ENCODE results near the gene TAS1R1. TPM values are rescaled to one million over a fixed set of nuclear protein-coding genes. Genes with fewer than 3 reads are reported as not detected.

The TAS1R1 gene
- total and polyA plus RNA-seq, 9 of the 15 experiments (the other 6 are each of a cell fraction or from before 2014, with no cell fraction given): 0.06 TPM; not detected in 8

- TF ChIP-seq ARID3B (CRISPR knock-in tag; IDR thresholded peaks at IDR 0.05; ENCODE audit: borderline replicate concordance) (0 out of 2 replicates have a peak, but pooled peaks have one; percentile 20), RERE (CRISPR knock-in tag; IDR thresholded peaks at IDR 0.05; ENCODE audit: borderline replicate concordance) (no peak), MEIS2 (IDR thresholded peaks at IDR 0.05; ENCODE audit: partially characterized antibody) (no peak), ZNF75A (CRISPR knock-in tag; IDR thresholded peaks at IDR 0.05) (0 out of 2 replicates have a peak, but pooled peaks have one; percentile 40), CHCHD3 (CRISPR knock-in tag; IDR thresholded peaks at IDR 0.05) (no peak), CGGBP1 (CRISPR knock-in tag; IDR thresholded peaks at IDR 0.05) (no peak), EGR1 (conservative IDR thresholded peaks at IDR 0.05) (peak; percentile 83), GTF2B (IDR thresholded peaks at IDR 0.05; ENCODE audit: extremely low read depth, insufficient read length) (no peak), ESRRB (CRISPR knock-in tag; IDR thresholded peaks at IDR 0.05; ENCODE audit: borderline replicate concordance) (no peak), SRSF3 (IDR thresholded peaks at IDR 0.05; ENCODE audit: insufficient read depth, low read length) (no peak), HIVEP1 (CRISPR knock-in tag; IDR thresholded peaks at IDR 0.05) (no peak), SRSF9 (IDR thresholded peaks at IDR 0.05; ENCODE audit: borderline replicate concordance, low read depth, low read length) (no peak), MYC (IDR thresholded peaks at IDR 0.05; ENCODE audit: low read depth, low read length) (peak; percentile 100), MYC (CRISPR knock-in tag; IDR thresholded peaks at IDR 0.05; ENCODE audit: borderline replicate concordance, low read depth) (peak; percentile 99), ZNF311 (CRISPR knock-in tag; IDR thresholded peaks at IDR 0.05) (0 out of 2 replicates have a peak, but pooled peaks have one; percentile 37), TAF15 (IDR thresholded peaks at IDR 0.05; ENCODE audit: low read depth, low read length) (no peak), SREBF2 (CRISPR knock-in tag; IDR thresholded peaks at IDR 0.05) (no peak), MBD2 (IDR thresholded peaks at IDR 0.05; ENCODE audit: borderline replicate concordance, low read depth) (no peak; the same call in 1 of the 2 replicates), GABPA (tag; conservative IDR thresholded peaks at IDR 0.05; ENCODE audit: low read depth) (peak; percentile 66), ZNF282 (CRISPR knock-in tag; IDR thresholded peaks at IDR 0.05) (no peak), TRIM28 (IDR thresholded peaks at IDR 0.05) (no peak), MXI1 (IDR thresholded peaks at IDR 0.05; ENCODE audit: low read depth, low read length) (peak; percentile 78; the same call in 1 of the 2 replicates)
Observed at GRCh38 chr1:6603915-6604558, 48.9 kb downstream of the TAS1R1 start (continued).
